Measurements from ENCODE around the gene RNMT.

- TF ChIP-seq, protein P1, sequence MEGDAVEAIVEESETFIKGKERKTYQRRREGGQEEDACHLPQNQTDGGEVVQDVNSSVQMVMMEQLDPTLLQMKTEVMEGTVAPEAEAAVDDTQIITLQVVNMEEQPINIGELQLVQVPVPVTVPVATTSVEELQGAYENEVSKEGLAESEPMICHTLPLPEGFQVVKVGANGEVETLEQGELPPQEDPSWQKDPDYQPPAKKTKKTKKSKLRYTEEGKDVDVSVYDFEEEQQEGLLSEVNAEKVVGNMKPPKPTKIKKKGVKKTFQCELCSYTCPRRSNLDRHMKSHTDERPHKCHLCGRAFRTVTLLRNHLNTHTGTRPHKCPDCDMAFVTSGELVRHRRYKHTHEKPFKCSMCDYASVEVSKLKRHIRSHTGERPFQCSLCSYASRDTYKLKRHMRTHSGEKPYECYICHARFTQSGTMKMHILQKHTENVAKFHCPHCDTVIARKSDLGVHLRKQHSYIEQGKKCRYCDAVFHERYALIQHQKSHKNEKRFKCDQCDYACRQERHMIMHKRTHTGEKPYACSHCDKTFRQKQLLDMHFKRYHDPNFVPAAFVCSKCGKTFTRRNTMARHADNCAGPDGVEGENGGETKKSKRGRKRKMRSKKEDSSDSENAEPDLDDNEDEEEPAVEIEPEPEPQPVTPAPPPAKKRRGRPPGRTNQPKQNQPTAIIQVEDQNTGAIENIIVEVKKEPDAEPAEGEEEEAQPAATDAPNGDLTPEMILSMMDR (IDR thresholded peaks at IDR 0.05; ENCODE audit: insufficient read depth, low read depth, low read length), result no peak
- no peak for TF ChIP-seq EZH2 (IDR thresholded peaks at IDR 0.05; ENCODE audit: insufficient read depth, low read length)
Measured at GRCh38 chr18:13791181-13791580, 64.7 kb downstream of the RNMT start.

Data from astrocyte (in vitro differentiated cells and primary cell).